GM23248 (cell line): ENCODE measurements around the gene RPLP1. TPM values are rescaled to one million over a fixed set of nuclear protein-coding genes. Genes with fewer than 3 reads are reported as not detected.

ENCODE experiments used
- DNase-seq: peaks from one replicate; pipeline ENCODE4 v3.0.0-alpha.2; 2015
- H2AFZ ChIP-seq: fragments of 200-600 bp; sonication (generic); 2 replicates; pipeline ENCODE4 v1.6.1; 2016; ENCODE audit warnings: antibody characterized with exemption
- H3F3A ChIP-seq: fragments of 200-600 bp; sonication (generic); 2 replicates; pipeline ENCODE4 v1.6.1; 2016; ENCODE audit warnings: mild to moderate bottlenecking, antibody characterized with exemption, mixed run types; ENCODE audit not compliant: insufficient read depth
- H3K27ac ChIP-seq: fragments of 200-600 bp; sonication (generic); 2 replicates; pipeline ENCODE4 v1.5.1; 2016; ENCODE audit warnings: mild to moderate bottlenecking
- H3K27me3 ChIP-seq: fragments of 200-600 bp; sonication (generic); replicated peaks from 2 replicates; pipeline ENCODE4 v1.6.1; 2016; ENCODE audit warnings: mild to moderate bottlenecking; ENCODE audit not compliant: insufficient read depth
- H3K36me3 ChIP-seq: fragments of 200-600 bp; sonication (generic); 2 replicates; pipeline ENCODE4 v1.6.1; 2016; ENCODE audit warnings: low read depth, mild to moderate bottlenecking
- H3K4me1 ChIP-seq: fragments of 200-600 bp; sonication (generic); 2 replicates; pipeline ENCODE4 v1.6.1; 2016; ENCODE audit warnings: mild to moderate bottlenecking; ENCODE audit not compliant: insufficient read depth
- H3K4me2 ChIP-seq: fragments of 200-600 bp; sonication (generic); one replicate; pipeline ENCODE4 v1.6.1; 2016; ENCODE audit warnings: mild to moderate bottlenecking; ENCODE audit not compliant: unreplicated experiment
- H3K4me3 ChIP-seq: fragments of 200-600 bp; sonication (generic); 2 replicates; pipeline ENCODE4 v1.5.1; 2016; ENCODE audit warnings: mild to moderate bottlenecking
- H3K79me2 ChIP-seq: fragments of 200-600 bp; sonication (generic); 2 replicates; pipeline ENCODE4 v1.6.1; 2016; ENCODE audit warnings: mild to moderate bottlenecking; ENCODE audit not compliant: insufficient read depth
- H3K9ac ChIP-seq: fragments of 200-600 bp; sonication (generic); 2 replicates; pipeline ENCODE4 v1.6.1; 2016; ENCODE audit warnings: mild to moderate bottlenecking
- H3K9me2 ChIP-seq: fragments of 200-600 bp; sonication (generic); 2 replicates; pipeline ENCODE4 v1.6.1; 2016; ENCODE audit warnings: mixed run types, mild to moderate bottlenecking, moderate library complexity; ENCODE audit not compliant: insufficient read depth
- H3K9me3 ChIP-seq: fragments of 200-600 bp; sonication (generic); one replicate; pipeline ENCODE4 v1.6.1; 2017; ENCODE audit warnings: low read depth
- H4K20me1 ChIP-seq: fragments of 200-600 bp; sonication (generic); 2 replicates; pipeline ENCODE4 v1.6.0; 2016; ENCODE audit not compliant: insufficient read depth
- EZH2 ChIP-seq: fragments of 200-600 bp; sonication (generic); IDR thresholded peaks from 2 replicates; pipeline ENCODE4 v1.6.1; 2018; ENCODE audit warnings: antibody characterized with exemption, mild to moderate bottlenecking; ENCODE audit not compliant: insufficient read depth, poor library complexity, severe bottlenecking
- EZH2phosphoT487 ChIP-seq: fragments of 200-600 bp; sonication (generic); IDR thresholded peaks from 2 replicates; pipeline ENCODE4 v1.6.1; 2018; ENCODE audit warnings: antibody characterized with exemption, moderate library complexity, mild to moderate bottlenecking, low read depth; ENCODE audit not compliant: insufficient read depth
- WGBS, 2 experiments: methylation state at CpG; one replicate each; pipeline ENCODE4 v1.1.6; 2015 to 2017; ENCODE audit warnings: low lambda C conversion rate in 2 of 2, low coverage in 1 of 2; ENCODE audit errors: missing lambda C conversion rate in 2 of 2; 5-methylcytosine and 5-hydroxymethylcytosine counted together
- in situ Hi-C: fragments of 300-500 bp; cut with MboI; formaldehyde crosslinking; loops from 2 replicates; pipeline ENCODE4 v1.15.0; 2020
- polyA plus RNA-seq: library from polyadenylated mRNA; unstranded; fragments of >200 nt; fragmentation: Nextera tagmentation; extraction: Ambion mirVana; gene quantifications from 2 replicates; pipeline ENCODE4 v1.2.1, GENCODE V29; 2016
- total RNA-seq: library from RNA; depleted of rRNA; stranded (reverse); fragments of >200 nt; shearing (Covaris generic); gene quantifications from 2 replicates; pipeline ENCODE4 v1.2.3, GENCODE V29; 2014

Gene RPLP1
- total and polyA plus RNA-seq, 2 experiments from 2014 or later, result 172 to 963 TPM

DNA sequence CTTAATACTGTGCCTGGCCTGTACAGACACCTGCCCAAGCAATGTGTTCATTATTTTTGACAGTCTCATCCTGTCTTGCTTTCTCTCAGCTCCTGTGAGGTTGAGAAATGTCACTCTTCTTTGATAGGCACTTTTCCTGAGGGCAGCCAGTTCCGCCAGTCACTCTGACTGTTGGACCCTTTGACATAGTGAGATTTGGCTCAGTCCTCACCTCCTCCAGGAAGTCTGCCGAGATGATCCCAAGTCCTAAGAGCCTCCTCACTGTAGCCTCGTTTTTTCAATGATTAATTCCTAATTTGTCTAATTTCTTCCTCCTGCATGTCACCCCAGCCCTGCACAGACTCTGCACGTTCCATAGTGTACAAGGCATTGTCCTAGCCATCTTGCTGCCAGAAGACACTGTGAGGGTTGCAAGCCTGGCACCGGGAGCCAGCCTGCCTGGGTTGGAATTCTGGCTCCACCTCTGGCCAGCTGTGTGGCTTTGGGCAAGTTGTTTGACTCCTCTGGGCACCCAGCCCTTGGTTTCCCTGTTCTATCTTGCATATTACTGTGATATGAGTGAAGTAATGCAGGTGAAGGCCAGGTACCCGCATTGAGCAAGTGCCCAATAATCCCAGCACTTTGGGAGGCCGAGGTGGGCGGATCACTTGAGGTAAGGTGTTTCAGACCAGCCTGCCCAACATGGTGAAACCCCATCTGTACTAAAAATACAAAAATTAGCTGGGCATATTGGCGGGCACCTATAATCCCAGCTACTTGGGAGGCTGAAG is 24.3 kb downstream of the RPLP1 start:
- H3K9me3 ChIP-seq, result no peaks in the 10 kb centered on the region
- H3F3A ChIP-seq, result no peaks in the 10 kb centered on the region
- in situ Hi-C loops, result no loop called here
- no peak for DNase-seq
- no peak overlapping the region for H3K4me3 ChIP-seq
- H3K79me2 ChIP-seq, result no peaks in the 10 kb centered on the region
- H3K27me3 ChIP-seq, result no peaks in the 10 kb centered on the region
- WGBS, 2 experiments, result 67 to 71% methylated on average over 9 of the region's 9 CpGs
- H2AFZ ChIP-seq, result no peak overlapping the region
- no peak overlapping the region for H3K4me2 ChIP-seq
- H4K20me1 ChIP-seq, result no peaks in the 10 kb centered on the region
- no peak overlapping the region for H3K27ac ChIP-seq
- no peak for TF ChIP-seq EZH2phosphoT487
- H3K9me2 ChIP-seq, result no peaks in the 10 kb centered on the region
- no peaks in the 10 kb centered on the region for H3K36me3 ChIP-seq
- peaks cover 9% of the 10 kb centered on the region for H3K4me1 ChIP-seq
- no peak overlapping the region for H3K9ac ChIP-seq

DNA sequence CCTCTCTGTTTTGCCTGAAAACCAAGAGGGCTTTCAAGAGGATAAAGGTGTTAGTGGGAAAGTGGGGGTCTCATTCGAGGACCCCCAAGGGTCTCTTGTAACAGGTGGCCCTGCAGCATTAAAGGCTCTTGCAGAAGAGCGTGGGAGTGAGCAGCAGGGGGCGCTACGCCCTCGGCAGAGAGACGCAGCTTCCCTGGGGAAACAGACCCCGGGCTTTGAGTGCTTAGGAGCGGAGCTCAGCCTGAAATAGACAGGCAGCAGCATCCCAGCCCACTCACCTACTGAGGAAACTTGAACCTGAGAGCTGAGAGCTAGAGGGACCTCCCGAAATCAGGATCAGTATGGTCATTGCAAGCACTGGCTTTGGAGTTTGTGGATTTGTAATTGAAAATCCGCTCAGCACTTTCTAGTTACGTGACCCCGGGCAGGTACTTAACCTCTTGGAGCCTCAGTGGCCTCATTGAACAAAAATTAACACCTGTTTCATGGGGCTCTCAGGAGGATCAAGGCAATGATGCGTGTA is 25.7 kb downstream of the RPLP1 start:
- Histone ChIP-seq H3K4me1 (peaks cover 9% of the 10 kb centered on the region), H3K9me2 (no peaks in the 10 kb centered on the region), H2AFZ (no peak overlapping the region), H3K36me3 (no peaks in the 10 kb centered on the region), H3F3A (no peaks in the 10 kb centered on the region), H3K27ac (no peak overlapping the region), H4K20me1 (no peaks in the 10 kb centered on the region), H3K9me3 (no peaks in the 10 kb centered on the region), H3K9ac (no peak overlapping the region), H3K79me2 (no peaks in the 10 kb centered on the region), H3K4me3 (no peak overlapping the region), H3K4me2 (no peak overlapping the region), H3K27me3 (no peaks in the 10 kb centered on the region)
- in situ Hi-C loops, result no loop called here
- peak; percentile 50 for DNase-seq
- WGBS, 2 experiments, result 32 to 34% methylated on average over 13 of the region's 13 CpGs
- TF ChIP-seq EZH2 (no peak), EZH2phosphoT487 (no peak)

- Histone ChIP-seq H3K4me1 (peaks cover 6% of the 10 kb centered on the region), H4K20me1 (no peaks in the 10 kb centered on the region), H3K9ac (no peak overlapping the region), H2AFZ (no peak overlapping the region), H3K36me3 (no peaks in the 10 kb centered on the region), H3K4me3 (no peak overlapping the region), H3K27ac (no peak overlapping the region), H3F3A (no peaks in the 10 kb centered on the region), H3K9me2 (no peaks in the 10 kb centered on the region), H3K27me3 (no peaks in the 10 kb centered on the region), H3K4me2 (no peak overlapping the region), H3K79me2 (no peaks in the 10 kb centered on the region), H3K9me3 (no peaks in the 10 kb centered on the region)
- in situ Hi-C loops, result no loop called here
- TF ChIP-seq EZH2 (no peak), EZH2phosphoT487 (no peak)
- DNase-seq, result no peak
- whole genome bisulfite sequencing, 2 experiments, result 87 to 92% methylated on average over 4 of the region's 4 CpGs
These were observed 26.5 kb downstream of the RPLP1 start for GRCh38 chr15:69479081-69479480.

DNA sequence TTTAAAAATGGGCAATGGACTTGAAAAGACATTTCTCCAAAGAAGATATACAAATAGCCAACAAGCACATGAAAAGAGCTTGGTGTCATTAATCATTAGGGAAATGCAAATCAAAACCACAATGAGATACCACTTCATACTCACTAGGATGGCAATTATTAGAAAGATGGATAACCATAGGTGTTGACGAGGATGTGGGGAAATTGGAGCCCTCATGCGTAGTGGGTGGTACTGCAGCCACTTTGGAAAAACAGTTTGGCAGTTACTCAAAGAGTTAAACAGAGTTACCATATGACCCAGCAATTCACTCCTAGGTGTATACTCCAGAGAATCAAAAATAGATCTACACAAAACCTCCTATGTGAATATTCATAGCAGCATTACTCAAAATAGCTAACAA is 27.4 kb downstream of the RPLP1 start:
- H3K9me2 ChIP-seq, result no peaks in the 10 kb centered on the region
- H3K36me3 ChIP-seq, result no peaks in the 10 kb centered on the region
- no peaks in the 10 kb centered on the region for H3K4me1 ChIP-seq
- no peaks in the 10 kb centered on the region for H3K79me2 ChIP-seq
- no peak overlapping the region for H3K9ac ChIP-seq
- no peak overlapping the region for H3K4me3 ChIP-seq
- H3K9me3 ChIP-seq, result no peaks in the 10 kb centered on the region
- no peak overlapping the region for H3K27ac ChIP-seq
- no peak overlapping the region for H3K4me2 ChIP-seq
- WGBS, 2 experiments, result 94 to 98% methylated on average over 2 of the region's 2 CpGs
- no peaks in the 10 kb centered on the region for H4K20me1 ChIP-seq
- in situ Hi-C loops, result no loop called here
- DNase-seq, result no peak
- no peak for TF ChIP-seq EZH2
- TF ChIP-seq EZH2phosphoT487, result no peak
- H2AFZ ChIP-seq, result no peak overlapping the region
- no peaks in the 10 kb centered on the region; the same call in 1 of the 2 replicates for H3K27me3 ChIP-seq
- no peaks in the 10 kb centered on the region for H3F3A ChIP-seq
